Breast epithelium (tissue), 3 donors: Measurements from ENCODE around the gene DMKN.

Source experiments
- POLR2A ChIP-seq: fragments of 450-650 bp; IDR thresholded peaks from one replicate; pipeline ENCODE4 v1.6.1; 2016; ENCODE audit warnings: antibody characterized with exemption, mild to moderate bottlenecking, moderate library complexity
- TF ChIP-seq, protein P1 (sequence below), 3 donors: fragments of 450-650 bp; IDR thresholded peaks; one replicate each; pipeline ENCODE4 v1.5.1; 2016 to 2017; ENCODE audit warnings: antibody characterized with exemption in 3 of 3, mild to moderate bottlenecking in 3 of 3, moderate library complexity in 3 of 3

DNA sequence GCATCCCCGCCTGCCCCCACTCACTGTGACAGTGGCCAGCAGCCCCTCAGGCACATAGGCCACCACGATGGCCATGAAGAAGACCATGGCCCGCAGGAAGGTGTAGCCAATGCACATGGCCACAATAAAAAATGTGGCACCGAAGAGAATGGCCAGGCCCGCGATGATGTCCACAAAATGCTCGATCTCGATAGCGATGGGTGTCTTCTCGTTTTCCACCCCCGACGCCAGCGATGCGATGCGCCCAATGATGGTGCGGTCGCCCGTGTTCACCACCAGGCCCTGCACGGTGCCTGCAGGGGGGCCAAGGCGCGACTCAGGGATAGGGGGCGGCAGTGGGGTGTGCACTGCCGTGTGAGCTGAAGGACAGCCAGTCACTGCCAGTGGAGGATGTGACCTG lies 46.3 kb upstream of the DMKN start:
- TF ChIP-seq POLR2A, result no peak
- TF ChIP-seq, protein P1, sequence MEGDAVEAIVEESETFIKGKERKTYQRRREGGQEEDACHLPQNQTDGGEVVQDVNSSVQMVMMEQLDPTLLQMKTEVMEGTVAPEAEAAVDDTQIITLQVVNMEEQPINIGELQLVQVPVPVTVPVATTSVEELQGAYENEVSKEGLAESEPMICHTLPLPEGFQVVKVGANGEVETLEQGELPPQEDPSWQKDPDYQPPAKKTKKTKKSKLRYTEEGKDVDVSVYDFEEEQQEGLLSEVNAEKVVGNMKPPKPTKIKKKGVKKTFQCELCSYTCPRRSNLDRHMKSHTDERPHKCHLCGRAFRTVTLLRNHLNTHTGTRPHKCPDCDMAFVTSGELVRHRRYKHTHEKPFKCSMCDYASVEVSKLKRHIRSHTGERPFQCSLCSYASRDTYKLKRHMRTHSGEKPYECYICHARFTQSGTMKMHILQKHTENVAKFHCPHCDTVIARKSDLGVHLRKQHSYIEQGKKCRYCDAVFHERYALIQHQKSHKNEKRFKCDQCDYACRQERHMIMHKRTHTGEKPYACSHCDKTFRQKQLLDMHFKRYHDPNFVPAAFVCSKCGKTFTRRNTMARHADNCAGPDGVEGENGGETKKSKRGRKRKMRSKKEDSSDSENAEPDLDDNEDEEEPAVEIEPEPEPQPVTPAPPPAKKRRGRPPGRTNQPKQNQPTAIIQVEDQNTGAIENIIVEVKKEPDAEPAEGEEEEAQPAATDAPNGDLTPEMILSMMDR (IDR thresholded peaks at IDR 0.05), result no peak
